KOPT-K1 (cell line): ENCODE results near the gene PALS2.

Experiments
- H3K27ac ChIP-seq: fragments of 200-600 bp; sonication (generic); 2 replicates; pipeline ENCODE4 v1.5.1; 2016; ENCODE audit warnings: antibody characterized with exemption, mild to moderate bottlenecking, low read depth, low read length; ENCODE audit not compliant: poor library complexity, severe bottlenecking
- H3K36me3 ChIP-seq: fragments of 200-600 bp; sonication (generic); 2 replicates; pipeline ENCODE4 v1.5.1; 2017; ENCODE audit warnings: antibody characterized with exemption, mild to moderate bottlenecking, low read length, moderate library complexity; ENCODE audit not compliant: insufficient read depth
- H3K9me3 ChIP-seq: fragments of 200-600 bp; sonication (generic); 2 replicates; pipeline ENCODE4 v1.5.1; 2017; ENCODE audit warnings: antibody characterized with exemption, low read length, mild to moderate bottlenecking; ENCODE audit not compliant: insufficient read depth, poor library complexity, severe bottlenecking

PALS2 gene, protein sequence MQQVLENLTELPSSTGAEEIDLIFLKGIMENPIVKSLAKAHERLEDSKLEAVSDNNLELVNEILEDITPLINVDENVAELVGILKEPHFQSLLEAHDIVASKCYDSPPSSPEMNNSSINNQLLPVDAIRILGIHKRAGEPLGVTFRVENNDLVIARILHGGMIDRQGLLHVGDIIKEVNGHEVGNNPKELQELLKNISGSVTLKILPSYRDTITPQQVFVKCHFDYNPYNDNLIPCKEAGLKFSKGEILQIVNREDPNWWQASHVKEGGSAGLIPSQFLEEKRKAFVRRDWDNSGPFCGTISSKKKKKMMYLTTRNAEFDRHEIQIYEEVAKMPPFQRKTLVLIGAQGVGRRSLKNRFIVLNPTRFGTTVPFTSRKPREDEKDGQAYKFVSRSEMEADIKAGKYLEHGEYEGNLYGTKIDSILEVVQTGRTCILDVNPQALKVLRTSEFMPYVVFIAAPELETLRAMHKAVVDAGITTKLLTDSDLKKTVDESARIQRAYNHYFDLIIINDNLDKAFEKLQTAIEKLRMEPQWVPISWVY

DNA sequence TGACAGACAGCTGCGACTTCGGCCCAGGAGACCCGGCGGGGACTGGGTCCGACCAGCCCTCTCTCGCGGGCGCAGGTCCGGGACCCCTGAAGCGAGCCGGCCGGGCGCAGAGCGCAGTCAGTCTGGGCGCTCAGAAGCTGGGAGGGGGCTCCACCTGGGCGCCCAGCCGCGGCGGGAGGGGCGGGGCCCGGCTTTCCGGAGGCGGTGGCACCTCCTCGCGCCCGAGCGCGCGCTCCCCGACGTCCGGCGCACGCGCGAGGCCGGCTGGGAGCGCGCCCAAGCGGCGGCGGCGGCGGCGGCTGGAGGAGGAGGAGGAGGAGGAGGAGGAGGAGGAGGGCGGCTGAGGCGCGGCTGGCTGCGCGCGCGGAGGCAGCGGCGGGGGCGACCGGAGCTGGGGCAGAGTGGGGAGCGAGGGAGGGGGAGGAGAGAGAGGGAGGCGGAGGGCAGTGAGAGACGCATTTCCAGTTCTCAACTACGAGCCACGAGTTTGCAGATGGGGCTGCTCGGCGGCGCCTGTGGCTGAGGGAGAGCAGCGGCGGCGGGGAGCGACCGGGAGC is at the start of gene PALS2:
Gene PALS2 (plus strand): TSS at position 456 of the 557 bp plus-strand sequence. CDS start 50,216 bp downstream, outside the sequence.
- H3K36me3 ChIP-seq: no peaks in the 10 kb centered on the region
- H3K27ac ChIP-seq: peak within 1 kb of the TSS; percentile 40
- no peaks in the 10 kb centered on the region for H3K9me3 ChIP-seq

DNA sequence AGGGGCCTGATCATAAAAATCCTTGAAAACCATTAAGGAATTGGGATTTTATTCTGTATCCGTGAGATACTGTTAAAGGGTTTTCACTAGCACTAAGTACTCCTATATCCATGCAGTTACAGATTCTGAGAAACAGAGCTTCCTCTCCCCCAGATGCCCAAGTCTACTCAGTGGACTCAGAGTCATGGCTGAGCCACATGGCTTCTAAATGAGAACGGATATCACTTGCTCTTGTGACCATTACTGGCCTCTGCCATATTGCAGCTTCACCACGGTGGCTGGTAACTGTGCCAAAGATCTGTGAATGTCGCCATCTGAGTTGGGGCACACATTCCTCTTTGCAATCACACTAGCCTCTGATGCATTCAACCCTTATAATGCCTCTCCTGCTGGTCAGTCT is 42.0 kb upstream of the PALS2 start:
- H3K36me3 ChIP-seq: no peaks in the 10 kb centered on the region
- H3K27ac ChIP-seq: no peak overlapping the region
- H3K9me3 ChIP-seq: no peaks in the 10 kb centered on the region

DNA sequence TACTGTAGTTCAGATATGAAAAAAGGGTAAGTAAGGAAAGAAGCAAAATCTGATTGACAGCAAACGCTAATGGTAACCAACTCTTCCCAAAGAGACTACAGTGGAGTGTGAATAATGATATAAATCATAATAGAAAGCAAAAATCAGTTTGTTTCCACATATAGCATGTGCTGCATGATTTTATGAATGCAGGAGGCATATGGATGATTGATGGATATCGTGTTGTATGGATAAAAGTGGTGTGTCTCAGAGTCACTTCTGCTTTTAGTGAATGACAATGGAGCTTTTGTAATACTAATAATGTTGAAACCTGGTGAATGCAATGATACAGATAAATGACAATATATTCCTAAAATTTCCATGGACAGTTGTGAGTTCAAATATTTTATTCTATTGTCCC is 36.6 kb upstream of the PALS2 start:
- Histone ChIP-seq H3K9me3 (no peaks in the 10 kb centered on the region), H3K27ac (no peak overlapping the region), H3K36me3 (no peaks in the 10 kb centered on the region)

DNA sequence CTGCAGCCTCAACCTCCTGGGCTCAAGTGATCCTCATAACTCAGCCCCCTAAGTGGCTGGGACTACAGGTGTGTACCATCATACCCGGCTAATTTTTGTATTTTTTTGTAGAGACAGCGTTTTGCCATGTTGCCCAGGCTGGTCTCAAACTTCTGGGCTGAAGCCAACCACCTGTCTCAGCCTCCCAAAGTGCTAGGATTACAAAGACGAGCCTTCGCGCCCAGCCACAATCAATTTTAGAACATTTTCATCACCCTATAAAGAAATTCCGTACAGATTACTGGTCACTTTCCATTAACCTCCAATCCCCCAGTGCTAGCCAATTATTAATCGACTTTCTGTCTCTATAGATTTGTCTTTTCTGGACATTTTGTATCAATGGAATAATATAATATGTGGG is 32.3 kb upstream of the PALS2 start:
- H3K9me3 ChIP-seq: no peaks in the 10 kb centered on the region

DNA sequence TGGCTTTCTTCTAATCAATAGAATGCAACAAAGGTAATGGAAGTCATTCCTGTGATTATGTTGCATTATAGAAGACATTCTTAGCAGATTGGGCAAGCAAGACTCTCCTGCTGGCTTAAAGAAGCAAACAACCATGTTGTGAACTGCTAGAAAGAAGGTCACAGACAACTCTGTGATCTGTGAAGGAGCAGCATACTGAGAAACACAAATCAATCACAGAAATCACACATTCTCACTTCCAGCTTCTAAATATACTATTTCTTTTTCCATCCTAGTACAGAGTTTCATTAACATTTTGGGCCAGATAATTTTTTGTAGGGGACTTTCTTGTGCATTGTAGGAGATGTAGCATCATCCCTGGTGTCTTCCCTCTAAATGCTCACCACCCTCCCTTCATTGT is 28.0 kb upstream of the PALS2 start:
- Histone ChIP-seq H3K27ac (no peak overlapping the region), H3K36me3 (no peaks in the 10 kb centered on the region), H3K9me3 (no peaks in the 10 kb centered on the region)

More for the DNA sequence above, 32.3 kb upstream of the PALS2 start:
- Histone ChIP-seq H3K36me3 (no peaks in the 10 kb centered on the region), H3K27ac (no peak overlapping the region)

DNA sequence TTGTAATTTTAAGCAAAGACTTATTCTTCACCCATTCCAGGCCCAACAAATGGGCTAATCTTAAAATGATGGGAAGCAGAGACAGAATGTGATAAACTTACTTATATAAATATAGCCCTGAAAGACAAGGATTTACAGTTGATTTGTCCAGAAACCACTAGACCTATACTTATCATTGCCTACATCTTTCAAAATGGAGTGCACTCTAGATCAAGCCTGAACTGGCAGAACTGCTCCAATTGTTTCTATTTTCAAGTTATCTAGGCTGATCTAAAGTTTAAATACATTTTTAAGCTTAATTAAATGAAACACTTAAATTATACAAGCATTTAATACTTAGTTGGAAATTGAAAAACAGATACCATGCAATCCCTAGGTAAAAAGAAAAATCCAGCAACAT is 24.9 kb upstream of the PALS2 start:
- Histone ChIP-seq H3K27ac (no peak overlapping the region), H3K9me3 (no peaks in the 10 kb centered on the region), H3K36me3 (no peaks in the 10 kb centered on the region)

DNA sequence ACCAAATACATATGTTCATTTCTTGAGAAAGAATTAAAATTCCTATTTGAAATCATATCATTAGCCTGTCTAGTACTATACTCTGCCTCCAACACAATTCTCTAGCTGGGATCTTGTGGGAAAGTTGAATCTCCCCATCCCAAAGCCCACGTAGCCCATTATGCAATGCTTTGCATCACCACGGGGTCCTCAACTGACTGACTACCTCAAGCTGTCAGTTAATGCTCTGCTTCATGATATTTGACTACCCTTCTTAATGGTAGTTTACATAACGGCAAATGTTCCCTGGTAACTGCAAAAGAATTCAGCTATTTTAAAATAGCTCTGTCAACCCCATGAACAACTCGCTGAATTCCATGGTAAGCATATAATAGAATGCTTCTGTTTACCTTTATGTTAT is 23.3 kb upstream of the PALS2 start:
- H3K27ac ChIP-seq: no peak overlapping the region
- H3K9me3 ChIP-seq: no peaks in the 10 kb centered on the region
- H3K36me3 ChIP-seq: no peaks in the 10 kb centered on the region

DNA sequence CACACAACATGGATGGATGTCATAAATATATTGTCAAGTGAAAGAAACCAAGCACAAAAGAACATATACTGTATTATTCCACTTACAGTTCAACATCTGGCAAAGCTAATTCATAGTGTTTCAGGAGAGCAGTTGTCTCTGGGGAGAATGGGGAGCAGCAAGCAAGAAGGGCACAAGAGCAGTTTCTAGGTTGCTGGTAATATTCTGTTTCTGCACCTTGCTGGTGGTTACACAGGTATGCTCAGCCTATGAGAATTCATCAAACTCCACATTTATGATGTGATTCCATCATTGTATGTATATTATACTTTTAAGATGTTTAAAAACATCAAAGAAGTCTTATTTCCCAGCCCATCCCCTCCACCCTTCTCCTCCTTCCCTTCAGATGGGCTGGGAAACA is 18.1 kb upstream of the PALS2 start:
- Histone ChIP-seq H3K36me3 (no peaks in the 10 kb centered on the region), H3K27ac (no peak overlapping the region), H3K9me3 (no peaks in the 10 kb centered on the region)

DNA sequence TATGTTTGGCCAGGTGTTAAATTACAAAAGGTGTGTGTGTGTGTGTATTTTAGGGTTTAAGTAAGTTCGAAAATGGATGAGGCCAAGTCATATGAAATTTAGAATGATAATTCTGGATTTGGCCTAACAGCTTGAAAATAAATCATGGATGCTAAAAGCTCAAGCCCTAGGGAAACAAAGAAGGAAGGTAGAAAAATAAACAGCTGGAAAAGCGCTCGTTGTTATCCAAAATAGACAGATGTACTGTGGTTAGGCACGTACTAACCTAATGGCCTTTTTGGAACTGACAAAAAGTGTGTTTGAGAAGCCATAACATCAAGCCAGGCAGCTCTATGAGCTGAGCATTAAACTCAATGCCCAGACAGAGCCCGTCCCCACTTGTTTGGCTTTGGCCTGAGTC is 17.5 kb upstream of the PALS2 start:
- H3K36me3 ChIP-seq: no peaks in the 10 kb centered on the region
- no peak overlapping the region for H3K27ac ChIP-seq
- no peaks in the 10 kb centered on the region for H3K9me3 ChIP-seq

DNA sequence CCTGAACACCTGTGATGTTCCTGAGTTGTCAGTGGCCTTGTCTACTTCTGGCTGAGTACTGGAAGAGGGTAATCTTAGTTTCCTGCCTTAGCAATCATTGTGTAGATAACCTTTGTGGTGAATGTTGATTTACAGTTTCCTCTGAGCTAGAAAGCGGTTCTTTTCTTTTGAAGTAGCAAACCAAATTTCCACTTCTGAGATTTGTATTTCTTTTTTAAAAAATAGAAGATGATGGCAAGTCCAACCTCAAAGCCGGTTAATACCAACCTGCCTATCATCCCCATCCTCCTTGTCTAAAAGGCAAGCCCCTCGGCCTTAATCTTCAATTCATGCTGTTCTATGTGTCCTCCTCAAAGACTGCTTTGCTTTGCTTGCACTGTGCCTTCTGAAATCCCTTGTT is 12.5 kb upstream of the PALS2 start:
- Histone ChIP-seq H3K36me3 (no peaks in the 10 kb centered on the region), H3K27ac (no peak overlapping the region), H3K9me3 (no peaks in the 10 kb centered on the region)

DNA sequence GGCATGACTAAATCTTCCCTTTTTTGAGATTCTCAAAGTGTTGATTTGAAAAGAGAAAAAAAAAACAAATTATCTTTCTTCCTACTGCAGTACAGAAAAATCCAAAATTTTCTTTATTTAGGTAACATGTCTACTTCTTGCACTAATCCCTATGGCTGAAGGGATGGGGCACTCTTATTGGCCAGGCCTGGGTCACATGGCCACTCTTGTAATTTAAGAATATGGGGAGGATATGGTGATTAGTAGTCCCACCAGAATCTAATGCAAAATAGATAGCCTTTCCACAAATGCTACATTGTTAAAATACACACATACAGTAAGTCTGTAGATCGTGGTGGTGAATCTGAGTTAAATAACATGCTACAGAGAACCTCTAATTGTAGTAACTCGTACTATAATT is 7.0 kb upstream of the PALS2 start:
- no peaks in the 10 kb centered on the region for H3K9me3 ChIP-seq
- no peak overlapping the region for H3K27ac ChIP-seq
- H3K36me3 ChIP-seq: no peaks in the 10 kb centered on the region

DNA sequence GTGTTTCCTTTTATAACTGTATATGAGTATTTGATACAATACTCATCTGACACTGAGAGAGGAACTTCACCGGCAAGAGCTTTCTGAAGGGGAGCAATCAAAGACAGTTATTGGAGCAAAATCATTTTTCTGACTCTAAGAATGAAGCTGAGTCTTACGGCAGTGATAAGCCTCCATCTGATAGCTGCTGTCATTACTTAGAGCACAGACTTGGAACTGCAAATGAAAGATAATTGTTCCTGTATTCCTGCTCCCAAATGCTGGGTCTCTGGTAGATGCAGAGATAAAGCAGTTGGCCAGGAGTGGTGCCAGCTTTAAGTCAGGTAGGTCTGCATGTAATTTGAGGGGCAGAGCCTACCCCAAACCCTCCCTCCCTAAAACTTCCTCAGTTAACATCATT is 2.3 kb upstream of the PALS2 start:
- H3K27ac ChIP-seq: no peak overlapping the region
- H3K9me3 ChIP-seq: no peaks in the 10 kb centered on the region
- no peaks in the 10 kb centered on the region for H3K36me3 ChIP-seq

DNA sequence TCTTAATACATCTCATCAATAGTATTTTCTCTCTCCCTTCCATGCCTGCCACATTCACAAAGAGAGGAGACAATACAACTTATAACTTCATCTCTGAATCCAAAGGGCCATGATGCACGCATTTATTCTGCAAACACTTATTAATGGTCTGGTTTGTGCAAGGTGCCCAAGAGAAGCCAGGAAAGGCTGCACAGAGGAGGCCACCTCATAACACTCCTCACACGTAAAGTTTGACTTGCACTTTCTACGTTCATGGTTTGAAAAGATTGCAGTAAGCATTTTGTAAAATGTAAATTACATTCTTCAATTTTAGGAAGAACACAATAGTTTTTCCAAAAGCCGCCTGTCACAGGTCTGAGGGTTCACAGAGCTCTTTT is 1.2 kb upstream of the PALS2 start:
- Histone ChIP-seq H3K27ac (no peak overlapping the region), H3K9me3 (no peaks in the 10 kb centered on the region), H3K36me3 (no peaks in the 10 kb centered on the region)

DNA sequence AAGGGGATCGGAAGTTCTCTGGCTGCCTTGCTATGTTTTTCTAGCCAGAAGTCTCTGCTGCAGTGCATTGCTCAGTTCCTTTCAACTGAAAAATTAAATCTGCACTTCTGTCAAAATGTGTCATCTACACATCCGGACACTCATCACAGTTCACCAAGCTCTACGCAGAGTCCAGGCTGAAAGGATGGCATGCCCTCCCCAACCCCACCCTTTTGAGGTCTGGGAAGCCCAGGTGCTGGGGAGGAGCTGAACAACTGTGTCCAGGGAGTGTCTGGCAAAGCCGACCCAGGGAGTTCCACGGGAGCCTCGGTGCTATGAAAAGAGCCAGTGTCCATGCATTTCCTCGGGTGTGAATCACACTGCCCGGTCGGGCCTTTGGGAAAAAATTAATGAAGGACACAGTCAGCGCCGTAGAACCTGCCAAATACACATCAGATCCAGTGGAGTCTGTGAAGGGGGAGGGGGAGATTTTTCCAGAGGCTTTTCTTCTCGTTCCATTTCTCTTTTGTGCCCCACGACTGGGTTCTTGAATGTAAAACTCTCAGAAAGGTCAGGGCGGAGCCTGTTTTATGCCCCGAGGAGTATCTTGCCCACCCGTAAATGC is 757 bp upstream of the PALS2 start:
- H3K9me3 ChIP-seq: no peaks in the 10 kb centered on the region
- H3K36me3 ChIP-seq: no peaks in the 10 kb centered on the region
- no peak overlapping the region for H3K27ac ChIP-seq

DNA sequence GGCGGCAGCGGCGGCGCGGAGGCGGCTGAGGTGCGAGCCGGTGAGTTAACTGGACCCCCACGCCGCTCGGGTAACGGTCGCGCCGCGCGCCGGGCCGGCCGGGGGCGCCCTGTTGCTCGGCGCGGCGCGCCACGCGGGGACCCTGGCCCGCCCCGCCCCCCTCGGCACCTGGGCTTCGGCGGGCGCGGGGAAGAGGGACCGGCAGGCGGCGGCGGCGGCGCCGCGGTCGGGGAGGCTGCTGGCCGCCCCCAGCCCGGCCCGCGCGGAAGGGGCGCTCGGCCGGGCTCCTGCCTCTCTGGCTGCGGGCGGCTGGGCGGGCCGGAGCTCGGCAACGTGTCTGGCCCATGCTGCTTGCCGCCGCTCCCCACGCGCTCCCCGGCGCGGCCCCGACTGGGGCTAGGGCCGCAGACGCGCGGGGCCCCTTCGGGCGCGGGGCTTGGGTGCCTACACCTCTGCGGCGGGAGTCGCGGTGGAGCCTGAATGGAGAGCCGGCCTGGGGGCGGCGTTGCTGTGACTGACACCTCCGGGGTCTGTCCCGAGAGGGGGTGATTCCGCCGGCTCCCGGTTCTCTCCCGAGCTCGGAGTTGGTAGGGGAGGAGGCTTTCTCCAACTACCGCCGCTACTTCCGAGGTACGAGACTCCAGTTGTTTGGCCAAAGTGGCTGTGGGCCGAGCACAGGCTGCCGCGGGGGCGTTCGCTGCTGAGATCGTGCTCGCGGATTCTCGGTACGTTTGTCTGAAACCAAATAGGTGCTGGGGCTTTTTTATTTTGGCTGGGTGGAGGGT is 494 bp downstream of the PALS2 start:
- H3K9me3 ChIP-seq: no peaks in the 10 kb centered on the region
- H3K27ac ChIP-seq: peak overlapping the region; percentile 40
- no peaks in the 10 kb centered on the region for H3K36me3 ChIP-seq
